SK-N-SH (cell line): Measurements from ENCODE around the gene LMBR1.
"Not testable (repeated sequence)": the region's sequence is repeated elsewhere in the genome, so short reads cannot be mapped to it uniquely, and the experiment has no call there.

ENCODE experiments used
- CTCF ChIP-seq: fragments of 200-600 bp; sonication (generic); IDR thresholded peaks from 2 replicates; pipeline ENCODE4 v1.6.1; 2017; ENCODE audit warnings: antibody characterized with exemption, mild to moderate bottlenecking, moderate library complexity
- MAX ChIP-seq: IDR thresholded peaks from 2 replicates; pipeline ENCODE4 v1.4.0; 2012; ENCODE audit warnings: low read depth

- not testable (repeated sequence) for TF ChIP-seq CTCF, MAX
These were observed 7.1 kb upstream of the LMBR1 start for GRCh38 chr7:156900093-156900492.
